HepG2 (cell line): Measurements from ENCODE around the gene QKI. TPM values are rescaled to one million over a fixed set of nuclear protein-coding genes. Genes with fewer than 3 reads are reported as not detected.
A peak's percentile ranks its signal among the peaks of the same experiment; 100 is the strongest.

ENCODE experiments used
- ARID2 ChIP-seq: sonication (generic); formaldehyde crosslinking; IDR thresholded peaks from 2 replicates; pipeline ENCODE4 v1.8.1; 2022; ENCODE audit warnings: mild to moderate bottlenecking, missing genetic modification reagents, borderline replicate concordance
- BHLHE40 ChIP-seq: IDR thresholded peaks from 2 replicates; pipeline ENCODE4 v1.6.1; 2011; ENCODE audit warnings: low read length, improper control_type of control experiment
- FOXJ3 ChIP-seq: sonication (generic); formaldehyde crosslinking; IDR thresholded peaks from 2 replicates; pipeline ENCODE4 v1.4.0; 2020; ENCODE audit warnings: missing genetic modification reagents, mild to moderate bottlenecking, borderline replicate concordance
- KDM1A ChIP-seq: IDR thresholded peaks from 2 replicates; pipeline ENCODE4 v1.6.1; 2016; ENCODE audit warnings: missing compliant biosample characterization
- NFATC3 ChIP-seq: sonication (generic); formaldehyde crosslinking; IDR thresholded peaks from 2 replicates; pipeline ENCODE4 v1.5.1; 2020; ENCODE audit warnings: mild to moderate bottlenecking, missing genetic modification reagents
- SP2 ChIP-seq: sonication (generic); formaldehyde crosslinking; IDR thresholded peaks from 2 replicates; pipeline ENCODE4 v1.5.1; 2020; ENCODE audit warnings: mild to moderate bottlenecking, missing genetic modification reagents
- ZFP41 ChIP-seq: sonication (generic); formaldehyde crosslinking; IDR thresholded peaks from 2 replicates; pipeline ENCODE4 v1.4.0; 2020; ENCODE audit warnings: mild to moderate bottlenecking, missing genetic modification reagents, borderline replicate concordance
- ZNF235 ChIP-seq: sonication (generic); formaldehyde crosslinking; IDR thresholded peaks from 2 replicates; pipeline ENCODE4 v1.8.1; 2023; ENCODE audit warnings: mild to moderate bottlenecking, missing genetic modification reagents, borderline replicate concordance
- ZNF501 ChIP-seq: sonication (generic); formaldehyde crosslinking; IDR thresholded peaks from 2 replicates; pipeline ENCODE4 v1.5.1; 2020; ENCODE audit warnings: mild to moderate bottlenecking, moderate library complexity, missing genetic modification reagents
- ZNF558 ChIP-seq: sonication (generic); formaldehyde crosslinking; IDR thresholded peaks from 2 replicates; pipeline ENCODE4 v1.9.0; 2022; ENCODE audit warnings: mild to moderate bottlenecking, missing genetic modification reagents, borderline replicate concordance
- ZNF567 ChIP-seq: sonication (generic); formaldehyde crosslinking; IDR thresholded peaks from 2 replicates; pipeline ENCODE4 v1.8.1; 2023; ENCODE audit warnings: mild to moderate bottlenecking, missing genetic modification reagents, borderline replicate concordance
- polyA plus RNA-seq, 8 experiments: library from polyadenylated mRNA; depleted of rRNA in 3 of 8; stranded (reverse) in 7 of 8; unstranded in 1 of 8; fragments of >200 nt; fragmentation: Illumina TruSeq in 4 of 8; extraction: Trizol in 4 of 8; gene quantifications; 2 replicates each; pipeline versions ENCODE4 v1.2.1 to v1.2.3, GENCODE V29; 2011 to 2016; ENCODE audit warnings: low read depth in 4 of 8, missing spikeins in 1 of 8, mixed read lengths in 1 of 8; ENCODE audit not compliant: insufficient read depth in 1 of 8
- total RNA-seq, 5 experiments: library from RNA; depleted of rRNA; stranded (reverse); fragments of >200 nt; fragmentation: Illumina TruSeq; extraction: Trizol; gene quantifications; 2 replicates each; pipeline ENCODE4 v1.2.3, GENCODE V29; 2016; ENCODE audit warnings: low read depth in 1 of 5
- TF ChIP-seq, protein P1 (sequence below): sonication (generic); formaldehyde crosslinking; IDR thresholded peaks from 2 replicates; pipeline ENCODE4 v1.5.0; 2020; ENCODE audit warnings: missing genetic modification reagents
- TF ChIP-seq, protein P2 (sequence below): sonication (generic); formaldehyde crosslinking; IDR thresholded peaks from 2 replicates; pipeline ENCODE4 v1.8.0; 2022; ENCODE audit warnings: mild to moderate bottlenecking, missing genetic modification reagents
- TF ChIP-seq, protein P3 (sequence below), 2 experiments: sonication (generic) in 1 of 2; formaldehyde crosslinking in 1 of 2; IDR thresholded peaks; 2 replicates each; pipeline versions ENCODE4 v1.4.0 to v1.6.1; 2018 to 2020; ENCODE audit warnings: missing genetic modification reagents in 2 of 2, borderline replicate concordance in 1 of 2, low read depth in 1 of 2, mild to moderate bottlenecking in 1 of 2, missing biosample characterization in 1 of 2
- TF ChIP-seq, protein P4 (sequence below): sonication (generic); formaldehyde crosslinking; IDR thresholded peaks from 2 replicates; pipeline ENCODE4 v1.4.0; 2020; ENCODE audit warnings: missing genetic modification reagents
- TF ChIP-seq, protein P5 (sequence below): sonication (generic); formaldehyde crosslinking; IDR thresholded peaks from 2 replicates; pipeline ENCODE4 v1.4.0; 2020; ENCODE audit warnings: missing genetic modification reagents
- TF ChIP-seq, protein P6 (sequence below): IDR thresholded peaks from 2 replicates; pipeline ENCODE4 v1.6.1; 2016; ENCODE audit warnings: missing biosample characterization, missing genetic modification reagents, low read depth
- TF ChIP-seq, protein P7 (sequence below): sonication (generic); formaldehyde crosslinking; IDR thresholded peaks from 2 replicates; pipeline ENCODE4 v1.4.0; 2020; ENCODE audit warnings: mild to moderate bottlenecking, low read depth, missing genetic modification reagents

Gene QKI
- total and polyA plus RNA-seq, 2 of the 13 experiments (the other 11 are each of a cell fraction or from before 2014, with no cell fraction given): 136 to 137 TPM

DNA sequence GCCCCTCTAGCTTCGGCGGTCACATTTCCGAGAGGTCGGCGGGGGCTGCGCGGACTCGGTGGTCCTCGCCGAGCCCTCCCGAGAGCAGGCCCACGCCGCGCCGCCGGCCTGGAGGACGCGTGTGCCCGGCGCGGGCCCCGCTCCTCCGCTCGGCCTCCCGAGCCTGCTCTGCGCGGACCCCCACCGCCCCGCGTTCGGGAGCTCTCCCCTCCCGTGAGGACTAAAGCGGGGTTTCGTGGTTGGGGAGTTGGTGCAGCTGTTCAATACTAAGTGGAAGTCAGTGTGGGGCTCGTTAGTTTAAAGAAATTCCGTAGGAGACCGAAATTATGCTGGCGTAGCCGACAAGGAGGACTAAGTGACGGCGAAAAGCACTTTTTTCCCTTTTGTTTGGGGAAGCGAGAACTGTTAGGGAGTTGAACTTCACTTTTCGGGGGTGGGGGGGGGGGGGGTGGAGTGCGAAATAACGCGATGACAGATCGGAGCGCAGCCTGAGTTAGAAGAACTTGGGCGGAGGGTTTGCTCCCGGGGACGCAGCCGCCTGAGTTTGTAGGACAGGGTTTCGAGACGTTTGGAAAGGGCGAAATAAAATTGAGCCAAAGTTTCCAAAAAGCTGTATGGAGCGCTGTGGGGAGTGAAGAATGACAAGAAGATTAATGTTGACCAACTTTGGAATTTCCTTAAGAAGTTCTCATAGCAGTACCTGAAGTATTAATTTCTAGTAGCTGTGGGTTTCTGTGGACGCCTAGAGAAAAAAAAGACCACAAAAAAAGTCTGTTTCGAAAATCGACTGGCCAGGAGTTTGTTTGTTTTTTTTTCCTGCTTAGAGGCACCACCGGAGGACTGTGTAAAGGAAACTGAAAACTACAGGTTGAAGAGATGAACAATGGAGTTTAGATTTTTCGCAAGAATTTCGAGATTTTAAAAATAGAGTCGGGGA is 1.4 kb downstream of the QKI start (continued):
- TF ChIP-seq, protein P1, sequence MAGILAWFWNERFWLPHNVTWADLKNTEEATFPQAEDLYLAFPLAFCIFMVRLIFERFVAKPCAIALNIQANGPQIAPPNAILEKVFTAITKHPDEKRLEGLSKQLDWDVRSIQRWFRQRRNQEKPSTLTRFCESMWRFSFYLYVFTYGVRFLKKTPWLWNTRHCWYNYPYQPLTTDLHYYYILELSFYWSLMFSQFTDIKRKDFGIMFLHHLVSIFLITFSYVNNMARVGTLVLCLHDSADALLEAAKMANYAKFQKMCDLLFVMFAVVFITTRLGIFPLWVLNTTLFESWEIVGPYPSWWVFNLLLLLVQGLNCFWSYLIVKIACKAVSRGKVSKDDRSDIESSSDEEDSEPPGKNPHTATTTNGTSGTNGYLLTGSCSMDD (CRISPR knock-in tag): no peak
- TF ChIP-seq, protein P2, sequence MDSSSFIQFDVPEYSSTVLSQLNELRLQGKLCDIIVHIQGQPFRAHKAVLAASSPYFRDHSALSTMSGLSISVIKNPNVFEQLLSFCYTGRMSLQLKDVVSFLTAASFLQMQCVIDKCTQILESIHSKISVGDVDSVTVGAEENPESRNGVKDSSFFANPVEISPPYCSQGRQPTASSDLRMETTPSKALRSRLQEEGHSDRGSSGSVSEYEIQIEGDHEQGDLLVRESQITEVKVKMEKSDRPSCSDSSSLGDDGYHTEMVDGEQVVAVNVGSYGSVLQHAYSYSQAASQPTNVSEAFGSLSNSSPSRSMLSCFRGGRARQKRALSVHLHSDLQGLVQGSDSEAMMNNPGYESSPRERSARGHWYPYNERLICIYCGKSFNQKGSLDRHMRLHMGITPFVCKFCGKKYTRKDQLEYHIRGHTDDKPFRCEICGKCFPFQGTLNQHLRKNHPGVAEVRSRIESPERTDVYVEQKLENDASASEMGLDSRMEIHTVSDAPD (CRISPR knock-in tag): no peak
- TF ChIP-seq, protein P3, sequence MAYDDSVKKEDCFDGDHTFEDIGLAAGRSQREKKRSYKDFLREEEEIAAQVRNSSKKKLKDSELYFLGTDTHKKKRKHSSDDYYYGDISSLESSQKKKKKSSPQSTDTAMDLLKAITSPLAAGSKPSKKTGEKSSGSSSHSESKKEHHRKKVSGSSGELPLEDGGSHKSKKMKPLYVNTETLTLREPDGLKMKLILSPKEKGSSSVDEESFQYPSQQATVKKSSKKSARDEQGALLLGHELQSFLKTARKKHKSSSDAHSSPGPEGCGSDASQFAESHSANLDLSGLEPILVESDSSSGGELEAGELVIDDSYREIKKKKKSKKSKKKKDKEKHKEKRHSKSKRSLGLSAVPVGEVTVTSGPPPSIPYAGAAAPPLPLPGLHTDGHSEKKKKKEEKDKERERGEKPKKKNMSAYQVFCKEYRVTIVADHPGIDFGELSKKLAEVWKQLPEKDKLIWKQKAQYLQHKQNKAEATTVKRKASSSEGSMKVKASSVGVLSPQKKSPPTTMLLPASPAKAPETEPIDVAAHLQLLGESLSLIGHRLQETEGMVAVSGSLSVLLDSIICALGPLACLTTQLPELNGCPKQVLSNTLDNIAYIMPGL (CRISPR knock-in tag; IDR thresholded peaks at IDR 0.05; ENCODE audit: borderline replicate concordance in 1 of 2, low read depth in 1 of 2): peak in 1 of 2 experiments; percentile 70; a peak in 2 of 4 replicates
- TF ChIP-seq, protein P4, sequence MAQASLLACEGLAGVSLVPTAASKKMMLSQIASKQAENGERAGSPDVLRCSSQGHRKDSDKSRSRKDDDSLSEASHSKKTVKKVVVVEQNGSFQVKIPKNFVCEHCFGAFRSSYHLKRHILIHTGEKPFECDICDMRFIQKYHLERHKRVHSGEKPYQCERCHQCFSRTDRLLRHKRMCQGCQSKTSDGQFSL: peak; percentile 94
- TF ChIP-seq ZNF501 (CRISPR knock-in tag) (no peak), KDM1A (CRISPR knock-in tag) (no peak), ZNF567 (CRISPR knock-in tag) (no peak), ZNF235 (CRISPR knock-in tag) (no peak), BHLHE40 (no peak), ZFP41 (no peak), NFATC3 (CRISPR knock-in tag) (no peak), ARID2 (no peak), SP2 (CRISPR knock-in tag) (no peak), FOXJ3 (CRISPR knock-in tag) (no peak), ZNF558 (CRISPR knock-in tag) (0 out of 2 replicates have a peak, but pooled peaks have one; percentile 55)
- TF ChIP-seq, protein P5, sequence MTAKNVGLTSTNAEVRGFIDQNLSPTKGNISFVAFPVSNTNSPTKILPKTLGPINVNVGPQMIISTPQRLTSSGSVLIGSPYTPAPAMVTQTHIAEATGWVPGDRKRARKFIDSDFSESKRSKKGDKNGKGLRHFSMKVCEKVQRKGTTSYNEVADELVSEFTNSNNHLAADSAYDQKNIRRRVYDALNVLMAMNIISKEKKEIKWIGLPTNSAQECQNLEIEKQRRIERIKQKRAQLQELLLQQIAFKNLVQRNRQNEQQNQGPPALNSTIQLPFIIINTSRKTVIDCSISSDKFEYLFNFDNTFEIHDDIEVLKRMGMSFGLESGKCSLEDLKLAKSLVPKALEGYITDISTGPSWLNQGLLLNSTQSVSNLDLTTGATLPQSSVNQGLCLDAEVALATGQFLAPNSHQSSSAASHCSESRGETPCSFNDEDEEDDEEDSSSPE: no peak; the same call in 1 of the 2 replicates
- TF ChIP-seq, protein P6, sequence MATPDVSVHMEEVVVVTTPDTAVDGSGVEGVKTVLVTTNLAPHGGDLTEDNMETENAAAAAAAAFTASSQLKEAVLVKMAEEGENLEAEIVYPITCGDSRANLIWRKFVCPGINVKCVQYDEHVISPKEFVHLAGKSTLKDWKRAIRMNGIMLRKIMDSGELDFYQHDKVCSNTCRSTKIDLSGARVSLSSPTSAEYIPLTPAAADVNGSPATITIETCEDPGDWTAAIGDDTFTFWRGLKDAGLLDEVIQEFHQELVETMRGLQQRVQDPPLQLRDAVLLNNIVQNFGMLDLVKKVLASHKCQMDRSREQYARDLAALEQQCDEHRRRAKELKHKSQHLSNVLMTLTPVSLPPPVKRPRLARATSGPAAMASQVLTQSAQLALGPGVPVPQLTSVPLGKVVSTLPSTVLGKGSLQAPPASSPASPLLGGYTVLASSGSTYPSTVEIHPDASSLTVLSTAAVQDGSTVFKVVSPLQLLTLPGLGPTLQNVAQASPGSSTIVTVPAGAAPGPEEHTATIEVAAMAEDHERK (CRISPR knock-in tag): no peak
- TF ChIP-seq, protein P7, sequence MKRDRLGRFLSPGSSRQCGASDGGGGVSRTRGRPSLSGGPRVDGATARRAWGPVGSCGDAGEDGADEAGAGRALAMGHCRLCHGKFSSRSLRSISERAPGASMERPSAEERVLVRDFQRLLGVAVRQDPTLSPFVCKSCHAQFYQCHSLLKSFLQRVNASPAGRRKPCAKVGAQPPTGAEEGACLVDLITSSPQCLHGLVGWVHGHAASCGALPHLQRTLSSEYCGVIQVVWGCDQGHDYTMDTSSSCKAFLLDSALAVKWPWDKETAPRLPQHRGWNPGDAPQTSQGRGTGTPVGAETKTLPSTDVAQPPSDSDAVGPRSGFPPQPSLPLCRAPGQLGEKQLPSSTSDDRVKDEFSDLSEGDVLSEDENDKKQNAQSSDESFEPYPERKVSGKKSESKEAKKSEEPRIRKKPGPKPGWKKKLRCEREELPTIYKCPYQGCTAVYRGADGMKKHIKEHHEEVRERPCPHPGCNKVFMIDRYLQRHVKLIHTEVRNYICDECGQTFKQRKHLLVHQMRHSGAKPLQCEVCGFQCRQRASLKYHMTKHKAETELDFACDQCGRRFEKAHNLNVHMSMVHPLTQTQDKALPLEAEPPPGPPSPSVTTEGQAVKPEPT: no peak
